Kidney (tissue), 14 donors: Measurements from ENCODE around the gene EIF4G1. TPM values are rescaled to one million over a fixed set of nuclear protein-coding genes. Genes with fewer than 3 reads are reported as not detected.

Experiments
- DNase-seq, 5 donors: peaks; one replicate each; pipeline ENCODE4 v3.0.0-alpha.2; 2013 to 2020
- FAIRE-seq: peaks from 2 replicates; lab custom pipeline; 2012; peaks lifted over from hg19 to GRCh38; lab: Jason Lieb, UNC
- H3K27ac ChIP-seq, 2 donors: one replicate each; pipeline ENCODE4 v1.7.0; 2013; ENCODE audit warnings: low read depth in 2 of 2, low read length in 2 of 2, inconsistent platforms in 1 of 2
- H3K27me3 ChIP-seq: one replicate; pipeline ENCODE4 v1.7.1; 2013; ENCODE audit warnings: low read length, inconsistent platforms; ENCODE audit not compliant: control insufficient read depth, insufficient read depth
- H3K36me3 ChIP-seq, 3 donors: one replicate each; pipeline versions ENCODE4 v1.7.0 to v1.7.1; 2013; ENCODE audit warnings: low read length in 3 of 3, control low read depth in 1 of 3, inconsistent platforms in 1 of 3; ENCODE audit not compliant: insufficient read depth in 3 of 3, control insufficient read depth in 2 of 3
- H3K4me1 ChIP-seq, 3 donors: one replicate each; pipeline versions ENCODE4 v1.7.0 to v1.7.1; 2013; ENCODE audit warnings: low read length in 3 of 3, inconsistent platforms in 1 of 3, low read depth in 1 of 3; ENCODE audit not compliant: control insufficient read depth in 2 of 3, insufficient read depth in 2 of 3
- H3K4me3 ChIP-seq, 3 donors: one replicate each; pipeline versions ENCODE4 v1.7.0 to v1.8.1; 2013; ENCODE audit warnings: low read length in 3 of 3, control low read depth in 1 of 3, inconsistent platforms in 1 of 3
- H3K9ac ChIP-seq, 3 donors: one replicate each; pipeline versions ENCODE4 v1.7.0 to v1.7.1; 2013; ENCODE audit warnings: low read length in 3 of 3, control low read depth in 1 of 3, inconsistent platforms in 1 of 3
- H3K9me3 ChIP-seq, 3 donors: one replicate each; pipeline versions ENCODE4 v1.7.0 to v1.7.1; 2013; ENCODE audit warnings: low read length in 3 of 3, control low read depth in 1 of 3, inconsistent platforms in 1 of 3; ENCODE audit not compliant: control insufficient read depth in 2 of 3, insufficient read depth in 1 of 3
- intact Hi-C: fragments of 100-400 bp; cut with DNase I; formaldehyde crosslinking; loops from one replicate; pipeline ENCODE4 v1.11.1; 2022
- polyA plus RNA-seq: library from polyadenylated mRNA; stranded (reverse); fragments of 350-450 nt; fragmentation: Illumina TruSeq; extraction: RNeasy Lipid Tissue Mini Kit (QIAGEN cat#74804); gene quantifications from one replicate; pipeline ENCODE4 v1.2.3, GENCODE V29; 2014; ENCODE audit warnings: low read depth, low replicate concordance; ENCODE audit not compliant: insufficient read depth
- total RNA-seq: library from RNA; stranded (reverse); fragmentation: NEBNext Ultra II Directional; extraction: Animal tissue kit (Norgen Biotek cat#: 25700); gene quantifications from one replicate; pipeline ENCODE4 v1.2.1, GENCODE V29; 2021
- TF ChIP-seq, protein P1 (sequence below): IDR thresholded peaks from 3 replicates; pipeline ENCODE4 v1.5.1; 2012; ENCODE audit warnings: mild to moderate bottlenecking, moderate library complexity, borderline replicate concordance; ENCODE audit not compliant: insufficient read depth; ENCODE audit errors: extremely low read depth
- donor health status: control.
- donor health status: control.
- donor health status: control.
- donor health status: control.
- donor health status: control.
- donor health status: DM: yes; HTN: yes; CAD: no.
- donor health status: Normal renal cell carcinoma (clear cell type).

The EIF4G1 gene
- total and polyA plus RNA-seq, 2 donors from 2014 or later, result 118 to 327 TPM

GRCh38 chr3:184325715-184326369 lies 11.4 kb downstream of the EIF4G1 start:
- intact Hi-C loops, result no loop called here
- no peak for FAIRE-seq
- peaks cover 5 to 90% (median 77%) of the 10 kb centered on the region in 3 donors for H3K36me3 ChIP-seq
- TF ChIP-seq, protein P1, sequence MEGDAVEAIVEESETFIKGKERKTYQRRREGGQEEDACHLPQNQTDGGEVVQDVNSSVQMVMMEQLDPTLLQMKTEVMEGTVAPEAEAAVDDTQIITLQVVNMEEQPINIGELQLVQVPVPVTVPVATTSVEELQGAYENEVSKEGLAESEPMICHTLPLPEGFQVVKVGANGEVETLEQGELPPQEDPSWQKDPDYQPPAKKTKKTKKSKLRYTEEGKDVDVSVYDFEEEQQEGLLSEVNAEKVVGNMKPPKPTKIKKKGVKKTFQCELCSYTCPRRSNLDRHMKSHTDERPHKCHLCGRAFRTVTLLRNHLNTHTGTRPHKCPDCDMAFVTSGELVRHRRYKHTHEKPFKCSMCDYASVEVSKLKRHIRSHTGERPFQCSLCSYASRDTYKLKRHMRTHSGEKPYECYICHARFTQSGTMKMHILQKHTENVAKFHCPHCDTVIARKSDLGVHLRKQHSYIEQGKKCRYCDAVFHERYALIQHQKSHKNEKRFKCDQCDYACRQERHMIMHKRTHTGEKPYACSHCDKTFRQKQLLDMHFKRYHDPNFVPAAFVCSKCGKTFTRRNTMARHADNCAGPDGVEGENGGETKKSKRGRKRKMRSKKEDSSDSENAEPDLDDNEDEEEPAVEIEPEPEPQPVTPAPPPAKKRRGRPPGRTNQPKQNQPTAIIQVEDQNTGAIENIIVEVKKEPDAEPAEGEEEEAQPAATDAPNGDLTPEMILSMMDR, result no peak
- no peak overlapping the region for H3K4me3 ChIP-seq
- no peaks in the 10 kb centered on the region for H3K27me3 ChIP-seq
- H3K9ac ChIP-seq, result no peak overlapping the region
- no peak overlapping the region for H3K27ac ChIP-seq
- no peaks in the 10 kb centered on the region for H3K4me1 ChIP-seq
- no peak for DNase-seq
- H3K9me3 ChIP-seq, result no peaks in the 10 kb centered on the region

DNA sequence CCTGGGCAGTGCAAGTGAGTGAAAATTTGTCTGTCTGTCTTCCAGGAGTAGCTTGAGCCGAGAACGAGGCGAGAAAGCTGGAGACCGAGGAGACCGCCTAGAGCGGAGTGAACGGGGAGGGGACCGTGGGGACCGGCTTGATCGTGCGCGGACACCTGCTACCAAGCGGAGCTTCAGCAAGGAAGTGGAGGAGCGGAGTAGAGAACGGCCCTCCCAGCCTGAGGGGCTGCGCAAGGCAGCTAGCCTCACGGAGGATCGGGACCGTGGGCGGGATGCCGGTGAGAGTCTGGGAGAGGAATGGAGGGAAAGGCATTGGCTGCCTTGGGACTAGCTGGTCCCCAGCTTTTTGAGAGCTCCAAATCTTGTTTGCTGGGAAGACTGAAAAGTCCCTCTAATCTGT lies 12.8 kb downstream of the EIF4G1 start:
- TF ChIP-seq, protein P1, result no peak
- H3K27ac ChIP-seq, result no peak overlapping the region
- peaks cover 9 to 90% (median 77%) of the 10 kb centered on the region in 3 donors for H3K36me3 ChIP-seq
- intact Hi-C loops, result no loop called here
- no peak for FAIRE-seq
- no peak for DNase-seq
- H3K4me3 ChIP-seq, result no peak overlapping the region
- no peaks in the 10 kb centered on the region for H3K9me3 ChIP-seq
- no peak overlapping the region for H3K9ac ChIP-seq
- H3K4me1 ChIP-seq, result no peaks in the 10 kb centered on the region
- H3K27me3 ChIP-seq, result no peaks in the 10 kb centered on the region

DNA sequence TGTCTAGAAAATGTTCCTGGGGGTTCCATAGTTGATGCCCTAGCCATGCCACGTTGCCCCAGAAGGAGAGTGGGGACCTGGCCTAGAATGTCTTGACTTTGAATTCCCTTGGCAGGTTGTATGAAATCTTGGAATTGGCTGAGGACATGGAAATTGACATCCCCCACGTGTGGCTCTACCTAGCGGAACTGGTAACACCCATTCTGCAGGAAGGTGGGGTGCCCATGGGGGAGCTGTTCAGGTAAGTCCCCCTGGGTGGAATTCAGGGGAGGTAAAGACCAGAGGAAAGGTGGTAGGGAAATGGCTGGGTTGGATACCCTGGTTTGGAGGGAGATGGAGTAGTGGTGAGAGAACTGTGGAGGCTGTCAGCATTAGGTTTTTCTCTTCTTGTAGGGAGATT lies 14.1 kb downstream of the EIF4G1 start:
- no peak overlapping the region for H3K4me3 ChIP-seq
- intact Hi-C loops, result no loop called here
- no peak overlapping the region for H3K9ac ChIP-seq
- H3K27me3 ChIP-seq, result no peaks in the 10 kb centered on the region
- H3K36me3 ChIP-seq, result peaks cover 18 to 87% (median 76%) of the 10 kb centered on the region in 3 donors
- TF ChIP-seq, protein P1, result no peak
- H3K27ac ChIP-seq, result no peak overlapping the region
- DNase-seq, result no peak
- FAIRE-seq, result no peak
- H3K9me3 ChIP-seq, result no peaks in the 10 kb centered on the region
- H3K4me1 ChIP-seq, result no peaks in the 10 kb centered on the region
